Spleen (tissue), 11 donors: Measurements from ENCODE around the gene CLDN34. TPM values are rescaled to one million over a fixed set of nuclear protein-coding genes. Genes with fewer than 3 reads are reported as not detected.
A peak's percentile ranks its signal among the peaks of the same experiment; 100 is the strongest.

Experiments used
- DNase-seq: peaks from one replicate; pipeline ENCODE4 v3.0.0-alpha.2; 2020
- H3K27ac ChIP-seq, 8 donors: fragments of 200-600 bp; sonication (generic) in 7 of 8; 1 replicate in 4 of 8; 2 replicates in 4 of 8; pipeline versions ENCODE4 v1.5.0 to v1.8.0; 2016 to 2021; ENCODE audit warnings: inconsistent platforms in 4 of 8, mild to moderate bottlenecking in 4 of 8, moderate library complexity in 1 of 8
- H3K27me3 ChIP-seq, 7 donors: fragments of 200-600 bp; sonication (generic) in 6 of 7; replicated peaks in 1 of 7; 1 replicate in 4 of 7; 2 replicates in 3 of 7; pipeline versions ENCODE4 v1.5.0 to v1.8.0; 2016 to 2021; ENCODE audit warnings: inconsistent platforms in 3 of 7, mild to moderate bottlenecking in 1 of 7
- H3K36me3 ChIP-seq, 6 donors: fragments of 200-600 bp; sonication (generic) in 5 of 6; 1 replicate in 4 of 6; 2 replicates in 2 of 6; pipeline versions ENCODE4 v1.5.0 to v1.8.0; 2016 to 2021; ENCODE audit warnings: inconsistent platforms in 2 of 6
- H3K4me1 ChIP-seq, 6 donors: fragments of 200-600 bp; sonication (generic) in 5 of 6; 1 replicate in 3 of 6; 2 replicates in 3 of 6; pipeline versions ENCODE4 v1.5.0 to v1.8.0; 2016 to 2021; ENCODE audit warnings: inconsistent platforms in 3 of 6
- H3K4me3 ChIP-seq, 8 donors: fragments of 200-600 bp; sonication (generic) in 7 of 8; 1 replicate in 4 of 8; 2 replicates in 4 of 8; pipeline versions ENCODE4 v1.5.0 to v1.8.0; 2016 to 2021; ENCODE audit warnings: inconsistent platforms in 4 of 8, mild to moderate bottlenecking in 4 of 8, moderate library complexity in 2 of 8
- H3K9me3 ChIP-seq, 8 donors: fragments of 200-600 bp; sonication (generic) in 7 of 8; 1 replicate in 4 of 8; 2 replicates in 4 of 8; pipeline versions ENCODE4 v1.5.0 to v1.8.0; 2016 to 2021; ENCODE audit warnings: inconsistent platforms in 4 of 8
- CTCF ChIP-seq, 11 experiments: fragments of 200-600 bp in 7 of 11; fragments of 450-650 bp in 4 of 11; sonication (generic) in 4 of 11; IDR thresholded peaks in 8 of 11; conservative IDR thresholded peaks in 3 of 11; 1 replicate in 7 of 11; 2 replicates in 4 of 11; pipeline versions ENCODE4 v1.4.0 to v1.8.0; 2016 to 2021; ENCODE audit warnings: antibody characterized with exemption in 11 of 11, inconsistent platforms in 4 of 11, mild to moderate bottlenecking in 1 of 11
- POLR2A ChIP-seq, 3 donors: fragments of 450-650 bp; IDR thresholded peaks; one replicate each; pipeline ENCODE4 v1.5.1; 2017; ENCODE audit warnings: antibody characterized with exemption in 3 of 3, mild to moderate bottlenecking in 1 of 3
- POLR2AphosphoS5 ChIP-seq, 3 donors: sonication (generic); formaldehyde crosslinking; IDR thresholded peaks; one replicate each; pipeline ENCODE4 v1.5.1; 2017; ENCODE audit warnings: antibody characterized with exemption in 3 of 3
- WGBS, 5 donors: extraction: QIAGEN DNeasy Blood & Tissue Kit in 3 of 5; methylation state at CpG; one replicate each; pipeline versions ENCODE4 v1.1.5 to v1.1.7; 2013 to 2018; 5-methylcytosine and 5-hydroxymethylcytosine counted together
- intact Hi-C: fragments of 100-400 bp; cut with DNase I; formaldehyde crosslinking; loops from one replicate; pipeline ENCODE4 v1.15.0; 2023; ENCODE audit warnings: low total_unique reads
- polyA plus RNA-seq, 3 donors: library from polyadenylated mRNA; stranded (reverse); fragments of 200-250 nt; gene quantifications; one replicate each; pipeline ENCODE4 v1.2.1, GENCODE V29; 2013
- total RNA-seq, 7 donors: library from RNA; depleted of rRNA in 3 of 7; stranded (reverse); fragments of >200 nt in 3 of 7; fragmentation: NEBNext Ultra II Directional in 4 of 7; extraction: Animal tissue kit (Norgen Biotek cat#: 25700) in 4 of 7; gene quantifications; one replicate each; pipeline versions ENCODE4 v1.1.0 to v1.2.1, GENCODE V29; 2016 to 2021
- donor health status: healthy with polysubstance abuse.
- donor health status: DM: no; HTN: no; CAD: no; lungs with moderate emphysema.
- donor health status: DM: no; HTN: no; CAD: no.
- donor health status: Bipolar disorder and iron deficiency.
- donor health status: healthy.
- donor health status: DM: no; HTN: no; CAD: no.
- donor health status: DM: yes; HTN: yes; CAD: no.

Gene CLDN34
- total and polyA plus RNA-seq, 10 donors, result not detected

- H3K4me3 ChIP-seq, result no peak overlapping the region
- peaks cover 0 to 6% (median 0%) of the 10 kb centered on the region in 6 donors for H3K4me1 ChIP-seq
- intact Hi-C loops, result no loop called here
- H3K27ac ChIP-seq, result no peak overlapping the region
- WGBS, 5 donors, result 52 to 77% (median 70%) methylated on average over 5 of the region's 5 CpGs
- H3K27me3 ChIP-seq, result peaks cover 0 to 14% (median 0%) of the 10 kb centered on the region in 7 donors
- no peak for DNase-seq
- no peaks in the 10 kb centered on the region for H3K9me3 ChIP-seq
- H3K36me3 ChIP-seq, result no peaks in the 10 kb centered on the region
- TF ChIP-seq POLR2A (IDR thresholded peaks at IDR 0.05), result no peak
- no peak for TF ChIP-seq POLR2AphosphoS5 (IDR thresholded peaks at IDR 0.05)
- TF ChIP-seq CTCF (IDR thresholded peaks at IDR 0.05 in 8 of 11, conservative IDR thresholded peaks at IDR 0.05 in 3 of 11), result no peak
These were observed 5.4 kb upstream of the CLDN34 start for GRCh38 chrX:9961750-9962149.

- DNase-seq, result no peak
- Histone ChIP-seq H3K4me3 (no peak overlapping the region), H3K27ac (no peak overlapping the region), H3K9me3 (peaks cover 0 to 24% (median 2%) of the 10 kb centered on the region in 8 donors), H3K27me3 (no peaks in the 10 kb centered on the region), H3K4me1 (peaks cover 0 to 22% (median 5%) of the 10 kb centered on the region in 6 donors), H3K36me3 (no peaks in the 10 kb centered on the region)
- intact Hi-C loops, result no loop called here
- 69 to 100% (median 83%) methylated on average over 3 of the region's 3 CpGs for WGBS, 5 donors
- TF ChIP-seq POLR2AphosphoS5 (IDR thresholded peaks at IDR 0.05) (no peak), POLR2A (IDR thresholded peaks at IDR 0.05) (no peak), CTCF (IDR thresholded peaks at IDR 0.05 in 8 of 11, conservative IDR thresholded peaks at IDR 0.05 in 3 of 11) (no peak)
These were observed 10.5 kb downstream of the CLDN34 start for GRCh38 chrX:9977635-9978034.

GRCh38 chrX:9980401-9980800 is 13.2 kb downstream of the CLDN34 start:
- DNase-seq, result no peak
- TF ChIP-seq POLR2AphosphoS5 (IDR thresholded peaks at IDR 0.05) (no peak), CTCF (IDR thresholded peaks at IDR 0.05 in 8 of 11, conservative IDR thresholded peaks at IDR 0.05 in 3 of 11) (no peak), POLR2A (IDR thresholded peaks at IDR 0.05) (no peak)
- Histone ChIP-seq H3K4me3 (peak overlapping the region in 1 of 8 donors; percentile 41), H3K9me3 (no peaks in the 10 kb centered on the region), H3K27me3 (no peaks in the 10 kb centered on the region), H3K27ac (peak overlapping the region in 7 of 8 donors; percentile 74 to 91 (median 83)), H3K4me1 (peaks cover 0 to 29% (median 5%) of the 10 kb centered on the region in 6 donors), H3K36me3 (no peaks in the 10 kb centered on the region)
- intact Hi-C loops, result loop anchor here (10.0 kb wide), 1 partner anchor 96 kb away; no protein-coding TSS in a partner anchor
- WGBS, 5 donors, result 72 to 80% (median 76%) methylated on average over 7 of the region's 7 CpGs

- Histone ChIP-seq H3K4me3 (peak overlapping the region in 1 of 8 donors; percentile 41), H3K27ac (peak overlapping the region in 7 of 8 donors; percentile 74 to 91 (median 83)), H3K36me3 (no peaks in the 10 kb centered on the region), H3K4me1 (peaks cover 0 to 30% (median 5%) of the 10 kb centered on the region in 6 donors), H3K27me3 (no peaks in the 10 kb centered on the region), H3K9me3 (no peaks in the 10 kb centered on the region)
- DNase-seq, result no peak
- no peak for TF ChIP-seq POLR2AphosphoS5 (IDR thresholded peaks at IDR 0.05)
- intact Hi-C loops, result loop anchor here (10.0 kb wide), 1 partner anchor 96 kb away; no protein-coding TSS in a partner anchor
- WGBS, 5 donors, result 64 to 76% (median 67%) methylated on average over 5 of the region's 5 CpGs
These were observed 13.8 kb downstream of the CLDN34 start for GRCh38 chrX:9980927-9981326.
